HepG2 (cell line): ENCODE results near the gene PSPH. TPM values are rescaled to one million over a fixed set of nuclear protein-coding genes. Genes with fewer than 3 reads are reported as not detected.
A peak's percentile ranks its signal among the peaks of the same experiment; 100 is the strongest.

Source experiments
- EEA1 ChIP-seq: sonication (generic); formaldehyde crosslinking; IDR thresholded peaks from 2 replicates; pipeline ENCODE4 v1.5.1; 2020; ENCODE audit warnings: mild to moderate bottlenecking, missing genetic modification reagents, borderline replicate concordance
- IRF2 ChIP-seq: IDR thresholded peaks from 2 replicates; pipeline ENCODE4 v1.6.1; 2018; ENCODE audit warnings: missing genetic modification reagents, missing compliant biosample characterization
- LCORL ChIP-seq, 2 experiments: fragments of 450-650 bp in 1 of 2; sonication (generic) in 1 of 2; formaldehyde crosslinking in 1 of 2; IDR thresholded peaks; 2 replicates each; pipeline versions ENCODE4 v1.5.0 to v1.6.1; 2017 to 2020; ENCODE audit warnings: antibody characterized with exemption in 1 of 2, missing genetic modification reagents in 1 of 2
- PHF20 ChIP-seq: sonication (generic); formaldehyde crosslinking; IDR thresholded peaks from 2 replicates; pipeline ENCODE4 v1.5.0; 2020; ENCODE audit warnings: mild to moderate bottlenecking, missing genetic modification reagents
- PHF8 ChIP-seq: sonication (generic); formaldehyde crosslinking; IDR thresholded peaks from 2 replicates; pipeline ENCODE4 v1.5.0; 2020; ENCODE audit warnings: missing genetic modification reagents
- POLR2AphosphoS5 ChIP-seq: IDR thresholded peaks from 2 replicates; pipeline ENCODE4 v1.6.1; 2012; ENCODE audit warnings: low read depth, low read length
- SOX5 ChIP-seq: IDR thresholded peaks from 2 replicates; pipeline ENCODE4 v1.6.1; 2016; ENCODE audit warnings: borderline replicate concordance
- SP5 ChIP-seq: IDR thresholded peaks from 2 replicates; pipeline ENCODE4 v1.6.1; 2016; ENCODE audit warnings: low read depth, borderline replicate concordance
- STAT6 ChIP-seq: sonication (generic); formaldehyde crosslinking; IDR thresholded peaks from 2 replicates; pipeline ENCODE4 v1.4.0; 2020; ENCODE audit warnings: missing genetic modification reagents, mild to moderate bottlenecking, borderline replicate concordance
- TCF7 ChIP-seq: sonication (generic); IDR thresholded peaks from 2 replicates; pipeline ENCODE4 v1.6.1; 2016; ENCODE audit warnings: antibody characterized with exemption, low read depth
- TEAD3 ChIP-seq: optimal IDR thresholded peaks from 2 replicates; pipeline ENCODE3; 2016; ENCODE audit warnings: borderline replicate concordance
- ZFP91 ChIP-seq: sonication (generic); formaldehyde crosslinking; IDR thresholded peaks from 2 replicates; pipeline ENCODE4 v1.9.0; 2022; ENCODE audit warnings: missing genetic modification reagents, mild to moderate bottlenecking, borderline replicate concordance
- ZMYM3 ChIP-seq: sonication (generic); formaldehyde crosslinking; IDR thresholded peaks from 2 replicates; pipeline ENCODE4 v1.5.1; 2020; ENCODE audit warnings: mild to moderate bottlenecking, missing genetic modification reagents
- ZNF121 ChIP-seq: sonication (generic); formaldehyde crosslinking; IDR thresholded peaks from 2 replicates; pipeline ENCODE4 v1.5.0; 2020; ENCODE audit warnings: mild to moderate bottlenecking, missing genetic modification reagents
- ZNF263 ChIP-seq: sonication (generic); formaldehyde crosslinking; IDR thresholded peaks from 2 replicates; pipeline ENCODE4 v1.4.0; 2020; ENCODE audit warnings: missing genetic modification reagents
- ZNF296 ChIP-seq: sonication (generic); formaldehyde crosslinking; conservative IDR thresholded peaks from 2 replicates; pipeline ENCODE4 v1.5.0; 2020; ENCODE audit warnings: mild to moderate bottlenecking, missing genetic modification reagents
- ZNF441 ChIP-seq: sonication (generic); formaldehyde crosslinking; IDR thresholded peaks from 2 replicates; pipeline ENCODE4 v1.7.0; 2021; ENCODE audit warnings: missing genetic modification reagents, borderline replicate concordance
- ZNF672 ChIP-seq: sonication (generic); formaldehyde crosslinking; IDR thresholded peaks from 2 replicates; pipeline ENCODE4 v1.8.1; 2022; ENCODE audit warnings: missing genetic modification reagents
- polyA plus RNA-seq, 8 experiments: library from polyadenylated mRNA; depleted of rRNA in 3 of 8; stranded (reverse) in 7 of 8; unstranded in 1 of 8; fragments of >200 nt; fragmentation: Illumina TruSeq in 4 of 8; extraction: Trizol in 4 of 8; gene quantifications; 2 replicates each; pipeline versions ENCODE4 v1.2.1 to v1.2.3, GENCODE V29; 2011 to 2016; ENCODE audit warnings: low read depth in 4 of 8, missing spikeins in 1 of 8, mixed read lengths in 1 of 8; ENCODE audit not compliant: insufficient read depth in 1 of 8
- total RNA-seq, 5 experiments: library from RNA; depleted of rRNA; stranded (reverse); fragments of >200 nt; fragmentation: Illumina TruSeq; extraction: Trizol; gene quantifications; 2 replicates each; pipeline ENCODE4 v1.2.3, GENCODE V29; 2016; ENCODE audit warnings: low read depth in 1 of 5
- TF ChIP-seq, protein P1 (sequence below): sonication (generic); formaldehyde crosslinking; IDR thresholded peaks from 2 replicates; pipeline ENCODE4 v1.4.0; 2020; ENCODE audit warnings: missing genetic modification reagents
- TF ChIP-seq, protein P2 (sequence below): sonication (generic); formaldehyde crosslinking; conservative IDR thresholded peaks from 2 replicates; pipeline ENCODE4 v1.8.0; 2022; ENCODE audit warnings: mild to moderate bottlenecking, moderate library complexity, missing genetic modification reagents

PSPH gene
- total and polyA plus RNA-seq, 2 of the 13 experiments (the other 11 are each of a cell fraction or from before 2014, with no cell fraction given), result 85.5 to 124 TPM

- TF ChIP-seq ZNF296 (CRISPR knock-in tag) (peak; percentile 57; the same call in 1 of the 2 replicates), ZNF441 (CRISPR knock-in tag) (peak; percentile 65; the same call in 1 of the 2 replicates), TCF7 (no peak), ZNF121 (peak; percentile 85), IRF2 (CRISPR knock-in tag) (peak; percentile 23; the same call in 1 of the 2 replicates), PHF20 (CRISPR knock-in tag) (peak; percentile 36), TEAD3 (CRISPR knock-in tag) (peak; percentile 28), ZNF263 (peak; percentile 39; the same call in 1 of the 2 replicates), POLR2AphosphoS5 (peak; percentile 68), SP5 (CRISPR knock-in tag) (peak; percentile 81), ZNF672 (CRISPR knock-in tag) (0 out of 2 replicates have a peak, but pooled peaks have one; percentile 78), ZFP91 (CRISPR knock-in tag) (peak; percentile 52; the same call in 1 of the 2 replicates), ZMYM3 (CRISPR knock-in tag) (peak; percentile 26; the same call in 1 of the 2 replicates), LCORL (IDR thresholded peaks at IDR 0.05) (no peak), LCORL (CRISPR knock-in tag; IDR thresholded peaks at IDR 0.05) (peak; percentile 66; the same call in 1 of the 2 replicates), SOX5 (CRISPR knock-in tag) (peak; percentile 45; the same call in 1 of the 2 replicates), EEA1 (CRISPR knock-in tag) (0 out of 2 replicates have a peak, but pooled peaks have one; percentile 19), PHF8 (peak; percentile 79), STAT6 (CRISPR knock-in tag) (no peak)
- TF ChIP-seq, protein P1, sequence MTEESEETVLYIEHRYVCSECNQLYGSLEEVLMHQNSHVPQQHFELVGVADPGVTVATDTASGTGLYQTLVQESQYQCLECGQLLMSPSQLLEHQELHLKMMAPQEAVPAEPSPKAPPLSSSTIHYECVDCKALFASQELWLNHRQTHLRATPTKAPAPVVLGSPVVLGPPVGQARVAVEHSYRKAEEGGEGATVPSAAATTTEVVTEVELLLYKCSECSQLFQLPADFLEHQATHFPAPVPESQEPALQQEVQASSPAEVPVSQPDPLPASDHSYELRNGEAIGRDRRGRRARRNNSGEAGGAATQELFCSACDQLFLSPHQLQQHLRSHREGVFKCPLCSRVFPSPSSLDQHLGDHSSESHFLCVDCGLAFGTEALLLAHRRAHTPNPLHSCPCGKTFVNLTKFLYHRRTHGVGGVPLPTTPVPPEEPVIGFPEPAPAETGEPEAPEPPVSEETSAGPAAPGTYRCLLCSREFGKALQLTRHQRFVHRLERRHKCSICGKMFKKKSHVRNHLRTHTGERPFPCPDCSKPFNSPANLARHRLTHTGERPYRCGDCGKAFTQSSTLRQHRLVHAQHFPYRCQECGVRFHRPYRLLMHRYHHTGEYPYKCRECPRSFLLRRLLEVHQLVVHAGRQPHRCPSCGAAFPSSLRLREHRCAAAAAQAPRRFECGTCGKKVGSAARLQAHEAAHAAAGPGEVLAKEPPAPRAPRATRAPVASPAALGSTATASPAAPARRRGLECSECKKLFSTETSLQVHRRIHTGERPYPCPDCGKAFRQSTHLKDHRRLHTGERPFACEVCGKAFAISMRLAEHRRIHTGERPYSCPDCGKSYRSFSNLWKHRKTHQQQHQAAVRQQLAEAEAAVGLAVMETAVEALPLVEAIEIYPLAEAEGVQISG (CRISPR knock-in tag), result peak; percentile 42
- TF ChIP-seq, protein P2, sequence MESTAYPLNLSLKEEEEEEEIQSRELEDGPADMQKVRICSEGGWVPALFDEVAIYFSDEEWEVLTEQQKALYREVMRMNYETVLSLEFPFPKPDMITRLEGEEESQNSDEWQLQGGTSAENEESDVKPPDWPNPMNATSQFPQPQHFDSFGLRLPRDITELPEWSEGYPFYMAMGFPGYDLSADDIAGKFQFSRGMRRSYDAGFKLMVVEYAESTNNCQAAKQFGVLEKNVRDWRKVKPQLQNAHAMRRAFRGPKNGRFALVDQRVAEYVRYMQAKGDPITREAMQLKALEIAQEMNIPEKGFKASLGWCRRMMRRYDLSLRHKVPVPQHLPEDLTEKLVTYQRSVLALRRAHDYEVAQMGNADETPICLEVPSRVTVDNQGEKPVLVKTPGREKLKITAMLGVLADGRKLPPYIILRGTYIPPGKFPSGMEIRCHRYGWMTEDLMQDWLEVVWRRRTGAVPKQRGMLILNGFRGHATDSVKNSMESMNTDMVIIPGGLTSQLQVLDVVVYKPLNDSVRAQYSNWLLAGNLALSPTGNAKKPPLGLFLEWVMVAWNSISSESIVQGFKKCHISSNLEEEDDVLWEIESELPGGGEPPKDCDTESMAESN (CRISPR knock-in tag), result peak; percentile 71; the same call in 1 of the 2 replicates
Measured at GRCh38 chr7:55964261-55965099, 86.8 kb downstream of the PSPH start, which contains the start of gene NIPSNAP2 (continued).
